Stimulated activated CD4-positive, alpha-beta T cell treated with anti-CD3 and anti-CD28 coated beads, Interleukin-4, amount 100 ng/mL, for 1 hour (primary cell): ENCODE measurements around the gene CTSA.

ENCODE experiments used
- DNase-seq: peaks from one replicate; pipeline ENCODE4 v3.0.0-alpha.2; 2020

Gene CTSA

DNA sequence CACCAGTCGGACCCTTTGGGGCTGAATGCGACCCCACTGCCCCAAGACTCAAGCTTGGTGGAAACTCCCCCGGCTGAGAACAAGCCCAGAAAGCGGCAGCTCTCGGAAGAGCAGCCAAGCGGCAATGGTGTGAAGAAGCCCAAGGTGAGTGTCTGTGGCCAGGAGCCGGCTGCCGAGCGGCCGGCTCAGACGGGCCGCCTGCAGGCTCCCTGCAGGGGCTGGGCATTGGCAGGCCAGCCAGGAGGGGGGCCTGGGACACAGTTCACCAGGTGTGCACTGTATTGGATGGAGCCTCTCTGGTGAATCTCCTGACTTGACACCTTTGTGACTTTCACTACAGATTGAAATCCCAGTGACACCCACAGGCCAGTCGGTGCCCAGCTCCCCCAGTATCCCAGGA lies 49.3 kb downstream of the CTSA start:
- no peak for DNase-seq

DNA sequence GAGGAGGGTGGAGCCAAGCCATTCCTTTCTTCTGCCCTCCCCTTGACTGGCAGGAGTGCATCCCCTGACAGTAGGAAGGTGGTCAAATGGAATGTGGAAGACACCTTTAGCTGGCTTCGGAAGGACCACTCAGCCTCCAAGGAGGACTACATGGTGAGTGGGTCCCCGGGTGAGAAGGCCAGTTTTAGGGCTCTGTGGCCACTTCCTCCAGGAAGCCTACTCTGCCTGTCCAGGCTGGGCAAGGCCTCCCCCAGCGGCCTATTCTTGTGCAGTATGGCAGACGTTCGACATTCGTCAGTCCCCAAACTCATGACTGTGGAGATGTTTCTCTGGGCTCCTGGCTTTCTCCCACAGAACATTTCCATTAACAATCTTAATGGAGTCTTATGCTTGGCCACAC lies 52.5 kb downstream of the CTSA start:
- DNase-seq, result no peak

DNA sequence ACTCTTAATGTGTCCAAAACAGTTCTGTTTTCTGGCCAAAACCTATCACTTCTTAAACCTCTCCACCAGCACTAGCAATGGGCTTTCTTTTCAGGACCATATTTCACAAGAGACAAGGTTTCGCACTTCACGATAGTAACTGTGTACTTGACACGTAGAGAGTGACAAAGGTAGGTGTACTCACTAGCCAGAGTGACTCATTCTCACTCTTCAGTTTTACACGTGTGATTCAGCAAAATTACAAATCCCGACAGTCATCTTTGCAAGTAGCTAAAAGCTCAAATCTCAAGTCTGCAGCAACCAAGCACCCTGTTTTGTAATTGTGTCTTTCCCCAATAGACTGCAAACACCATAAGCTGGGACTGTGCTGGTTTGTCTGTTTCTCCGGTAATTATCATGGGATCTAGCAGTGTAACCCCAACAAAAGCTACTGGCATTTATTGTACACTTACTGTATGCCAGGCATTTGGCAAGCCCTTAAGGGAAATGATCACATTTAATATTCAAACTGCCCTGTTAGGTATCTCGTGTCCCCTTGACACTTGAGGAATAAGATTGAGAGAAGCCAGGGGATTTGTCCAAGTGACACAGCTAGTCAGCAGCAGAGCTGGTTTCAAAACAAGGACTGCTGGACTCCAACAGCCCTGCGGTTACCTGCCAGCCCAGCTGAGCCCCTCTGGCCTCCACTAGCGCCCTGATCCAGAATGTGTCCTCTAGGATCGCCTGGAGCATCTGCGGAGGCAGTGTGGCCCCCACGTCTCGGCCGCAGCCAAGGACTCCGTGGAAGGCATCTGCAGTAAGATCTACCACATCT lies 53.2 kb downstream of the CTSA start:
- DNase-seq, result no peak

DNA sequence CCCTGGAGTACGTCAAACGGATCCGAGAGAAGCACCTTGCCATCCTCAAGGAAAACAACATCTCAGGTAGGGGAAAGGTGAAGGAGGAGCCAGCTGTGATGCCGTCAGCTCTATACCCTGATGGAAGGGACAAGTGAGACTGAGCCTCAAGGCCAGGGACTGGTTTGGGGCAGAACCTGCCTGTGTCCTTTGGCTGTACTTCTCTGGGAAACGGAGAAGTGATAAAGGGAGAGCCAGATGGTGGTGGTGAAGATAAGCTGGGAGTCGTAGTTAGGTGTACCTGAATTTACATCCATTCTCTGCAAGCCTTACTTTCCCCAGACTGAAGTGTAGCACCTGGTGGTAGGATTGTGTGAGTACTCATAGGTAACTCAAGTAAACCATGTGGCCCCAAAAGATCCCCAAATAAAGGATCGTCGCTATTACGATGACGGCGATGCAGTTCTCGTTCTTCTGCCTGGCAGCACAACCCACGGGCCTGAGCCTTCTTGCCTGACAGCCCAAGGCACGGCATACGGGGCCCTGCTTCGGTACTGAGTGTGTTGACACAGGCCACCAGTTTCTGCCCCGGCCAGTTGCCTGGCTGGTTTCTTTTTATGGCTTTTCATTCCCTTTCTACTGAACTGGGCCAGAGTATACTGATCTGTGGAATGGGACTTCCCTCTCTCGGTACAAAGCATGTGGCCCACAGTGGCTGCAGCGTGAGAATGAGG lies 54.0 kb downstream of the CTSA start:
- no peak for DNase-seq

DNA sequence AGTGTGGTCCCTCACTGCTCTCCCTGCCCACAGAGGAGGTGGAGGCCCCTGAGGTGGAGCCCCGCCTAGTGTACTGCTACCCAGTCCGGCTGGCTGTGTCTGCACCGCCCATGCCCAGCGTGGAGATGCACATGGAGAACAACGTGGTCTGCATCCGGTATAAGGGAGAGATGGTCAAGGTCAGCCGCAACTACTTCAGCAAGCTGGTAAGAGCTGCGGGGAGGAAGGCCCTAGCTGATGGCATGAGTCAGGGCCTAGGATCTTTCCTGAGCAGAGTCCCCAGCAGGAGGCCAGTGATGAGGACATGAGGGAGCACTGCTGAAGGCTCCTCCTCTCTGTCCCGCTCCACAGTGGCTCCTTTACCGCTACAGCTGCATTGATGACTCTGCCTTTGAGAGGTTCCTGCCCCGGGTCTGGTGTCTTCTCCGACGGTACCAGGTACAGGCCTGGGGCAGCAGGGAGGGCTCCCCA lies 54.6 kb downstream of the CTSA start:
- DNase-seq, result no peak

DNA sequence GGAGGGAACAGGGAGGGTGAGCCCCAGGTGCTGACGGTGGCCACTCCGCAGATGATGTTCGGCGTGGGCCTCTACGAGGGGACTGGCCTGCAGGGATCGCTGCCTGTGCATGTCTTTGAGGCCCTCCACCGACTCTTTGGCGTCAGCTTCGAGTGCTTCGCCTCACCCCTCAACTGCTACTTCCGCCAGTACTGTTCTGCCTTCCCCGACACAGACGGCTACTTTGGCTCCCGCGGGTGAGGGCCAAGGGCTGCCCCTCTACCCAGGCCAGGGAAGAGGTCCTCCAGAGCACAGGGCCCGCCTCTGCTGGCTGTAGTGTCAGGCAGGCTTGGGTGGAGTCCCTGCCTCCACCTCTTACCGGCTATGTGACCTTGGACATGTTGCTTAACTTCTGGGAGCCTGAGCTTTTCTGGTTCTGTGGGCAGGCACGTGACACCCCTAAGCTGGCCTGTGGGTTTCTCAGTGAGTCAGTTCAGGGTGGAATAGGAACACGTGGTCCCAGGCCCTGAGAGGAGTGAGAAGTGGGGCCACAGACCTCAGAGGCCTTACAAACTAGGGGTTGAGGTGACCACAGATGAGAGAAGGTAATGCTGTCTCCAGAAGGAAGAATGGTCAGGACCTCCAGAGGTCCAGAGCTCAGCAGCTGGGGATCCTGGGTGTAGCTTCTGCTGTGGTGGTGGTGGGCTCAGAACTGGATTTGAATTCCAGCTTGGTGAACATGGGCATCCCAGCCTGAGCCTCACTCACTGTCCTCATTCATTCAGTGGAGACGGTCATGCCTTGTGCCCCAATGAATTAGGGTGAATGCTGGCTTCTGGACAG lies 55.2 kb downstream of the CTSA start:
- no peak for DNase-seq

DNA sequence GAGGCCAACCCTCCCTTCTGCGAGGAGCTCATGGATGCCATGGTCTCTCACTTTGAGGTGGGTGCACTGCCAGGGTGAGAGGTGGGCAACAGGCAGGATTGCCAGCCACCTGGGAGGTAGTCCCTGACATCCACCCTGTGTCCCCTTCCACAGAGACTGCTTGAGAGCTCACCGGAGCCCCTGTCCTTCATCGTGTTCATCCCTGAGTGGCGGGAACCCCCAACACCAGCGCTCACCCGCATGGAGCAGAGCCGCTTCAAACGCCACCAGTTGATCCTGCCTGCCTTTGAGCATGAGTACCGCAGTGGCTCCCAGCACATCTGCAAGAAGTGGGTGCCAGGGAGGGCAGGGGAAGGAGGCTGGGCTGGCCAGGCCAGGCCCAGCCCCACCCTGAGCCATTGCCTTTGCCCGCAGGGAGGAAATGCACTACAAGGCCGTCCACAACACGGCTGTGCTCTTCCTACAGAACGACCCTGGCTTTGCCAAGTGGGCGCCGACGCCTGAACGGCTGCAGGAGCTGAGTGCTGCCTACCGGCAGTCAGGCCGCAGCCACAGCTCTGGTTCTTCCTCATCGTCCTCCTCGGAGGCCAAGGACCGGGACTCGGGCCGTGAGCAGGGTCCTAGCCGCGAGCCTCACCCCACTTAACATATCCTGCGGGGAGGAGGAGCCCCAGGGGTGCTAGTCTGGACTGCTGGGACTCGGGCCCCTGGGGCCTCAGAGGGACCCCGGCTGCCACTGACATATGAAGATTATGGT lies 56.2 kb downstream of the CTSA start:
- no peak for DNase-seq

DNA sequence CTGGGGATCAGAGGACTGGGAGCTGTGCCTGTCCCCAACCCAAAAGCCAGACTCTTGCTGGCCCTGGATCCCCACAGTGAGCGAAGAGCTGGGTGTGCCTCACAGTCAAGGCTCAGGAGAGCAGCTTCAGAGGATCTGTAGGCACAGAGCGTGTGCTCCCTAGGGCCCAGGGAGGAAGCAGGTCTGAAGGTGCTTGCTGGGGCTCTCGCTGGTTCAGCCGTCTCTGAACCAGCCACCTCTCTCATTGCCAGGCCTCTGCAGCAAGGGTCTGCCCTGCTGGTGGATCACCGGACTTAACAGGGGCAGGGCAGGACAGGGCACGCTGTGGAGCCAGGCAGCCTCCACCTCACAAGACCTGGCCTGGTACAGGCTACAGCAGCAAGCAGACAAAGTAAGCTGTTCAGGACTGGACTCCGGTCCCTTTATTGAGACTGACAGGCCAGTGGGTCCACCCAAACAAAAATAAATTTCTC lies 57.2 kb downstream of the CTSA start:
- DNase-seq, result no peak
